ENCODE data around the gene TSHZ2. TPM values are rescaled to one million over a fixed set of nuclear protein-coding genes. Genes with fewer than 3 reads are reported as not detected.

The TSHZ2 gene
- total RNA-seq, 3 donors from 2014 or later: 31.7 to 106 (median 59.6) TPM

- H3K9me3 ChIP-seq: no peaks in the 10 kb centered on the region
- no peak for DNase-seq (ENCODE audit: low spot score in 2 of 2)
- TF ChIP-seq POLR2AphosphoS5 (IDR thresholded peaks at IDR 0.05) (no peak), POLR2A (IDR thresholded peaks at IDR 0.05) (no peak)
- TF ChIP-seq, protein P1, sequence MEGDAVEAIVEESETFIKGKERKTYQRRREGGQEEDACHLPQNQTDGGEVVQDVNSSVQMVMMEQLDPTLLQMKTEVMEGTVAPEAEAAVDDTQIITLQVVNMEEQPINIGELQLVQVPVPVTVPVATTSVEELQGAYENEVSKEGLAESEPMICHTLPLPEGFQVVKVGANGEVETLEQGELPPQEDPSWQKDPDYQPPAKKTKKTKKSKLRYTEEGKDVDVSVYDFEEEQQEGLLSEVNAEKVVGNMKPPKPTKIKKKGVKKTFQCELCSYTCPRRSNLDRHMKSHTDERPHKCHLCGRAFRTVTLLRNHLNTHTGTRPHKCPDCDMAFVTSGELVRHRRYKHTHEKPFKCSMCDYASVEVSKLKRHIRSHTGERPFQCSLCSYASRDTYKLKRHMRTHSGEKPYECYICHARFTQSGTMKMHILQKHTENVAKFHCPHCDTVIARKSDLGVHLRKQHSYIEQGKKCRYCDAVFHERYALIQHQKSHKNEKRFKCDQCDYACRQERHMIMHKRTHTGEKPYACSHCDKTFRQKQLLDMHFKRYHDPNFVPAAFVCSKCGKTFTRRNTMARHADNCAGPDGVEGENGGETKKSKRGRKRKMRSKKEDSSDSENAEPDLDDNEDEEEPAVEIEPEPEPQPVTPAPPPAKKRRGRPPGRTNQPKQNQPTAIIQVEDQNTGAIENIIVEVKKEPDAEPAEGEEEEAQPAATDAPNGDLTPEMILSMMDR (IDR thresholded peaks at IDR 0.05): no peak
- no peaks in the 10 kb centered on the region for H3K36me3 ChIP-seq
- H3K4me3 ChIP-seq: no peak overlapping the region
- no peak overlapping the region for H3K27ac ChIP-seq
- no peaks in the 10 kb centered on the region for H3K27me3 ChIP-seq
- H3K4me1 ChIP-seq: no peaks in the 10 kb centered on the region
- intact Hi-C loops (cut with DNase I; ENCODE audit: low total_unique reads): no loop called here
Measured at GRCh38 chr20:53488775-53489272, 516.7 kb downstream of the TSHZ2 start.

DNA sequence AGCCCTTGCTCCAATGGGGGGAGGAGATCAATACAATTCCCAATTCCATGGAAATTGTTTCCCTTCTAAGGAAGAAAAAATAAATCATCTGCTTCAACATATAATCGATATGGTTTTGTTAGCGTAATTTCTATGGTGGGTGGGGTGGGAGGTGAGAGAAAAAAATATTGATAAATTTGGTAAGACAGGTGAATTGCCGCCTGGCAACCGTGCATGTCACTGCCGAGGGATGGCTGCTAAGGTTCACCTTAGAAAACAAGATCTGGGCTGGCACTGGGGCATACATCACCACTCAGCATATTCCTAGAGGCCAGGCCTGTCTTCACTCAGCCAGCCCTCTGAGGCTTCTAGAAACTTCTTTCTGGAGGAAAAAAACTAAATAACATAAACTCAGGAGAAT, 517.4 kb downstream of the TSHZ2 start:
- Histone ChIP-seq H3K4me1 (no peaks in the 10 kb centered on the region), H3K36me3 (no peaks in the 10 kb centered on the region), H3K4me3 (no peak overlapping the region), H3K27ac (no peak overlapping the region), H3K27me3 (no peaks in the 10 kb centered on the region), H3K9me3 (no peaks in the 10 kb centered on the region)
- intact Hi-C loops (cut with DNase I; ENCODE audit: low total_unique reads): no loop called here
- TF ChIP-seq POLR2AphosphoS5 (IDR thresholded peaks at IDR 0.05) (no peak), POLR2A (IDR thresholded peaks at IDR 0.05) (no peak)
- TF ChIP-seq, protein P1 (IDR thresholded peaks at IDR 0.05): no peak
- DNase-seq (ENCODE audit: low spot score in 2 of 2): no peak

- H3K9me3 ChIP-seq: no peaks in the 10 kb centered on the region
- intact Hi-C loops (cut with DNase I; ENCODE audit: low total_unique reads): no loop called here
- no peak overlapping the region for H3K4me3 ChIP-seq
- H3K27ac ChIP-seq: no peak overlapping the region
- H3K36me3 ChIP-seq: no peaks in the 10 kb centered on the region
- H3K4me1 ChIP-seq: no peaks in the 10 kb centered on the region
- no peaks in the 10 kb centered on the region for H3K27me3 ChIP-seq
- no peak for TF ChIP-seq POLR2A (IDR thresholded peaks at IDR 0.05)
- no peak for DNase-seq (ENCODE audit: low spot score in 2 of 2)
Measured at GRCh38 chr20:53490620-53491019, 518.5 kb downstream of the TSHZ2 start.

DNA sequence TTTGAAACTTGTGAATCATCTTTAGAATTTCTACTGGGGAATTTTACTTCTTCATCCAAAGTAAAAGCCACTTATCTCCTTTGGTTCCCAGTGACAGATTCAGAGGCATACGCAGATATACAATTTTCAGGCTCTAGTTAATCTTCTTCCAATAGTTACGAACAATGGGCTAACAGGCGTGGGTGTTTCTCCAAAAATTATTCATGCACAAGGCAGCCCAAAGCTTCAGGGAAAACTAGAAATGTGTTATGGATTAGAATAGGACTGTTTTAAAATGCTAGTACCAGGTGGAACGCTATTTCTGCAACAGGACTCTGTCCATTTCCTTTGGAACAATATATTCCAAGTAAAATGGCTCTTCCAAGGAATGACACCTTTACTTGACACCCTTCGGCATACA, 519.3 kb downstream of the TSHZ2 start:
- Histone ChIP-seq H3K27ac (peak overlapping the region in 1 of 2 donors; percentile 5), H3K4me3 (no peak overlapping the region), H3K27me3 (no peaks in the 10 kb centered on the region), H3K9me3 (no peaks in the 10 kb centered on the region), H3K36me3 (no peaks in the 10 kb centered on the region), H3K4me1 (no peaks in the 10 kb centered on the region)
- no peak for DNase-seq (ENCODE audit: low spot score in 2 of 2)
- intact Hi-C loops (cut with DNase I; ENCODE audit: low total_unique reads): no loop called here
- TF ChIP-seq POLR2A (IDR thresholded peaks at IDR 0.05) (no peak), POLR2AphosphoS5 (IDR thresholded peaks at IDR 0.05) (no peak)
- TF ChIP-seq, protein P1 (IDR thresholded peaks at IDR 0.05): no peak

DNA sequence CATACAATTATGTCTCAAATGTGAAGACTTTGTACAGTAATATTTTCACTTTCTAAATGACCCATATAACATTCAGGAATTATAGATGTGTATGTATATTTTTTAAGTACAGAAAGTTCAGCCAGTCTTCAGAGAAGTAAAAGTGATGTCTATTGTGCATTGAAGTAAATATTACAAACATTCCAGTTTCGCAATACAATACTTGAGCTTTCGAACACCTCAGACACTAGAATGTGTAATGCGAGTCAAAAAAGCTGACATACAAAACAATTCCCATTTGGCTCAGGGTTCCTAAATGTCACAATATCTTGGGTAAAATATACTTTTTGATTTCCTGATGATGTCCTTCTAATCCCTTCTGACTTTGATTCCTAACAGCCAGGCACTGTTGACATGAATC, 520.1 kb downstream of the TSHZ2 start:
- Histone ChIP-seq H3K27me3 (no peaks in the 10 kb centered on the region), H3K27ac (no peak overlapping the region), H3K36me3 (no peaks in the 10 kb centered on the region), H3K4me1 (no peaks in the 10 kb centered on the region), H3K4me3 (no peak overlapping the region), H3K9me3 (peaks cover 4 to 5% of the 10 kb centered on the region in 2 donors)
- DNase-seq (ENCODE audit: low spot score in 2 of 2): no peak
- intact Hi-C loops (cut with DNase I; ENCODE audit: low total_unique reads): no loop called here
- TF ChIP-seq POLR2A (IDR thresholded peaks at IDR 0.05): no peak
- TF ChIP-seq, protein P1 (IDR thresholded peaks at IDR 0.05): no peak
- no peak for TF ChIP-seq POLR2AphosphoS5 (IDR thresholded peaks at IDR 0.05)

All from breast epithelium (tissue), 4 donors.